Mesothelial cell of epicardium (in vitro differentiated cells): ENCODE results near the gene CLMP. TPM values are rescaled to one million over a fixed set of nuclear protein-coding genes. Genes with fewer than 3 reads are reported as not detected.

ENCODE experiments used
- DNase-seq, 2 experiments: peaks; one replicate each; pipeline ENCODE4 v3.0.0; 2021; ENCODE audit warnings: low spot score in 2 of 2; ENCODE audit not compliant: unreplicated experiment in 2 of 2
- H3K27ac Mint-ChIP-seq: 2 replicates; pipeline ENCODE4 v1.8.0; 2021; ENCODE audit warnings: mixed read lengths
- H3K27me3 Mint-ChIP-seq: 2 replicates; pipeline ENCODE4 v1.8.0; 2021; ENCODE audit warnings: low read depth, mixed read lengths
- H3K36me3 Mint-ChIP-seq: 2 replicates; pipeline ENCODE4 v1.8.0; 2021; ENCODE audit warnings: mixed read lengths
- H3K4me1 Mint-ChIP-seq: 2 replicates; pipeline ENCODE4 v1.8.0; 2021; ENCODE audit warnings: mixed read lengths
- H3K4me3 Mint-ChIP-seq: 2 replicates; pipeline ENCODE4 v1.8.0; 2021; ENCODE audit warnings: mild to moderate bottlenecking, moderate library complexity, mixed read lengths
- H3K9me3 Mint-ChIP-seq: 2 replicates; pipeline ENCODE4 v1.8.0; 2021; ENCODE audit warnings: mixed read lengths
- CTCF ChIP-seq: fragments of 200-600 bp; sonication (generic); IDR thresholded peaks from one replicate; pipeline ENCODE4 v1.5.0; 2021; ENCODE audit warnings: antibody characterized with exemption; ENCODE audit not compliant: unreplicated experiment
- total RNA-seq: library from RNA; stranded (reverse); gene quantifications from 3 replicates; pipeline ENCODE4 v1.2.1, GENCODE V29; 2021

CLMP gene
- total RNA-seq, 1 donor from 2014 or later, result 18.0 TPM

- H3K4me1 Mint-ChIP-seq, result peaks cover 11% of the 10 kb centered on the region
- H3K36me3 Mint-ChIP-seq, result no peaks in the 10 kb centered on the region
- H3K9me3 Mint-ChIP-seq, result peaks cover 3% of the 10 kb centered on the region
- DNase-seq, result no peak
- TF ChIP-seq CTCF, result no peak
- H3K27ac Mint-ChIP-seq, result no peak overlapping the region
- H3K27me3 Mint-ChIP-seq, result no peaks in the 10 kb centered on the region
- no peak overlapping the region for H3K4me3 Mint-ChIP-seq
Observed at GRCh38 chr11:123227763-123228495, 32.9 kb upstream of the CLMP start.

- H3K4me3 Mint-ChIP-seq, result no peak overlapping the region
- TF ChIP-seq CTCF, result no peak
- H3K27me3 Mint-ChIP-seq, result no peaks in the 10 kb centered on the region
- peaks cover 2% of the 10 kb centered on the region for H3K36me3 Mint-ChIP-seq
- H3K27ac Mint-ChIP-seq, result no peak overlapping the region
- peaks cover 7% of the 10 kb centered on the region for H3K4me1 Mint-ChIP-seq
- peaks cover 22% of the 10 kb centered on the region for H3K9me3 Mint-ChIP-seq
- DNase-seq, result no peak
Observed at GRCh38 chr11:123221584-123221983, 26.5 kb upstream of the CLMP start.

GRCh38 chr11:123221096-123221561 lies 26.1 kb upstream of the CLMP start:
- peaks cover 2% of the 10 kb centered on the region for H3K36me3 Mint-ChIP-seq
- TF ChIP-seq CTCF, result no peak
- H3K4me3 Mint-ChIP-seq, result no peak overlapping the region
- peaks cover 22% of the 10 kb centered on the region for H3K9me3 Mint-ChIP-seq
- no peak for DNase-seq
- H3K4me1 Mint-ChIP-seq, result peaks cover 7% of the 10 kb centered on the region
- H3K27me3 Mint-ChIP-seq, result no peaks in the 10 kb centered on the region
- H3K27ac Mint-ChIP-seq, result no peak overlapping the region

GRCh38 chr11:123219066-123219690 lies 24.1 kb upstream of the CLMP start:
- Mint-ChIP-seq H3K4me1 (peaks cover 7% of the 10 kb centered on the region), H3K36me3 (peaks cover 2% of the 10 kb centered on the region), H3K9me3 (peaks cover 22% of the 10 kb centered on the region), H3K27ac (no peak overlapping the region), H3K4me3 (no peak overlapping the region), H3K27me3 (no peaks in the 10 kb centered on the region)
- TF ChIP-seq CTCF, result no peak
- DNase-seq, result no peak

- Mint-ChIP-seq H3K27me3 (no peaks in the 10 kb centered on the region), H3K9me3 (peaks cover 22% of the 10 kb centered on the region), H3K27ac (peak overlapping the region; percentile 54), H3K4me3 (no peak overlapping the region), H3K36me3 (peaks cover 2% of the 10 kb centered on the region), H3K4me1 (peaks cover 7% of the 10 kb centered on the region)
- DNase-seq, result no peak
- TF ChIP-seq CTCF, result no peak
Observed at GRCh38 chr11:123218451-123218850, 23.4 kb upstream of the CLMP start.
